Fibroblast of villous mesenchyme (primary cell): ENCODE data around the gene PTH1R. TPM values are rescaled to one million over a fixed set of nuclear protein-coding genes. Genes with fewer than 3 reads are reported as not detected.
A peak's percentile ranks its signal among the peaks of the same experiment; 100 is the strongest.
"Not testable (repeated sequence)": the region's sequence is repeated elsewhere in the genome, so short reads cannot be mapped to it uniquely, and the experiment has no call there.

ENCODE experiments used
- DNase-seq: peaks from one replicate; pipeline ENCODE4 v3.0.0-alpha.2; 2010; ENCODE audit warnings: low read depth
- H3K4me3 ChIP-seq: 2 replicates; pipeline ENCODE4 v1.5.1; 2011; ENCODE audit warnings: low read depth, mild to moderate bottlenecking, low read length
- total RNA-seq: library from RNA; depleted of rRNA; stranded (reverse); fragments of >200 nt; gene quantifications from 2 replicates; pipeline ENCODE4 v1.2.3, GENCODE V29; 2012
- TF ChIP-seq, protein P1 (sequence below): IDR thresholded peaks from 2 replicates; pipeline ENCODE4 v1.5.1; 2012; ENCODE audit warnings: low read depth, mild to moderate bottlenecking, low read length; ENCODE audit not compliant: insufficient read depth

The PTH1R gene
- total RNA-seq, 1 donor = 2.6 TPM

DNA sequence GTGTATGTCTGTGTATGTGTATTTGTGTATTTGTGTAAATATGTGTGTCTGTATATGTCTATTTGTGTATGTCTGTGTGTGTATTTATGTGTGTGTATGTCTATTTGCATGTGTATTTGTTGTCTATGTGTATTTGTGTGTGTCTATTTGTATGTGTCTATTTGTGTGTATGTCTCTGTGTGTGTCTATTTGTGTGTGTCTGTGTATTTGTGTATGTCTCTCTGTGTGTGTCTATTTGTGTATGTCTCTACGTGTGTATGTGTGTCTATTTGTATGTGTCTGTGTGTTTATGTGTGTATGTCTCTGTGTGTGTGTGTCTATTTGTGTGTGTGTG is 30.4 kb downstream of the PTH1R start:
- H3K4me3 ChIP-seq = no peak overlapping the region
- DNase-seq = no peak
- TF ChIP-seq, protein P1, sequence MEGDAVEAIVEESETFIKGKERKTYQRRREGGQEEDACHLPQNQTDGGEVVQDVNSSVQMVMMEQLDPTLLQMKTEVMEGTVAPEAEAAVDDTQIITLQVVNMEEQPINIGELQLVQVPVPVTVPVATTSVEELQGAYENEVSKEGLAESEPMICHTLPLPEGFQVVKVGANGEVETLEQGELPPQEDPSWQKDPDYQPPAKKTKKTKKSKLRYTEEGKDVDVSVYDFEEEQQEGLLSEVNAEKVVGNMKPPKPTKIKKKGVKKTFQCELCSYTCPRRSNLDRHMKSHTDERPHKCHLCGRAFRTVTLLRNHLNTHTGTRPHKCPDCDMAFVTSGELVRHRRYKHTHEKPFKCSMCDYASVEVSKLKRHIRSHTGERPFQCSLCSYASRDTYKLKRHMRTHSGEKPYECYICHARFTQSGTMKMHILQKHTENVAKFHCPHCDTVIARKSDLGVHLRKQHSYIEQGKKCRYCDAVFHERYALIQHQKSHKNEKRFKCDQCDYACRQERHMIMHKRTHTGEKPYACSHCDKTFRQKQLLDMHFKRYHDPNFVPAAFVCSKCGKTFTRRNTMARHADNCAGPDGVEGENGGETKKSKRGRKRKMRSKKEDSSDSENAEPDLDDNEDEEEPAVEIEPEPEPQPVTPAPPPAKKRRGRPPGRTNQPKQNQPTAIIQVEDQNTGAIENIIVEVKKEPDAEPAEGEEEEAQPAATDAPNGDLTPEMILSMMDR = no peak

DNA sequence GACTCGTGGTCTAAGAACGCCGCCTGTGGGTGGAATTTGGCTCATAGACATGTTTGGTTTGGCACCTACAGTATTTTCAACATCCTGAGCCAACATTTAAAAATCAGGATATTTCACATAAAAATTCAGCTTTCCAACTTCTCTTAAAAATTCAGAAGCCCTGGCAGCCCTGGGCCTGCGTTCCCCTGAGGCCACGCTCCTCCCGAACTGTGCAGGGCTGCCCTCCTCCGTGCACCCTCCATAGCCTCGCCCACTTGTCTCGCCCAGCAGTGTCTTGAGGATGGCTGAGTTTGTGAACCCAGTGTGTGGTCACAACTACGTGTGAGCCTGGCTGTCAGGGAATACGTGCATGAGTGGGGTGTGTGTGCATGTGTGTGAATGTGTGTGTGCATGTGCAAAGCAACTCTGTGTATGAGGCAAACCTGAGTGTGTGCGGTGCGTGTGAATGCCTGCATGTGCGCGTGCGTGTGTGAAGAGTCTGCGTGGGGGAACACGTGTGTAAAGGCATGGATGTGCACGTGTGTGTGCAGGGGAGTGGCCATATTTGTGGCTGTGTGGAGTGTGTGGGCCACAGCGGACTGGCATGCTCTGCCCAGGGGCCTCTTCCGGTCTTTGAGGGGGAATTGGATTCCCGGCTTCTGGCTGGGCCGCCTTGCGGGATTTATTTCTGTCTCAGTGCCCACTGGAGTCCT is 30.9 kb downstream of the PTH1R start:
- TF ChIP-seq, protein P1 = peak; percentile 25
- H3K4me3 ChIP-seq = no peak overlapping the region
- DNase-seq = peak; percentile 41

DNA sequence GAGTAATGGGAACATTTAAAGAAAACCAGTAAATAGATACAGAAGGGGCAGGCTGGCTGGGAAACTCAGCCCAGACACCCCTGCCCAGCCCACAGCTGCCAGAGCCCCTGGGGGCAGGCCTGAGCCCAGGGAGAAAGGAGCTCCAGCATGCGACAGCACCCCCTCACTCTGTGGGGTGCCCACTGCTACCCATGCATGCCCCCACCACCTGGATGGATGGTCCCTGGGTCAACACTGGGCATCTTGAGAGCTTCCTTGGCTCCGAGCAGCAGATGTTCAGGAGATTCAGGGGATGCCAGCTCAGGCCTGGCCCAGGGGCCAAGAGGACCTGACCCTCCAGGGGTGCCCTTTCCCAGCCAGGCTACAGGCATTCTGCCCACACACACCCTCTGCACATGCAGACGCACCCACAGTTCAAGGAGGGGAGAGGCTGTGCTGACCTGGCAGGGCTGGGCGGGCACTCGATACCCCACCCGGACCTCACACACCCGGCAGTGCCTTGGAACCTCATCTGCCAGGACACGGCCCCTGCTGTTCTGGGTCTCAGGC is 31.5 kb downstream of the PTH1R start:
- no peak for DNase-seq
- TF ChIP-seq, protein P1 = no peak

DNA sequence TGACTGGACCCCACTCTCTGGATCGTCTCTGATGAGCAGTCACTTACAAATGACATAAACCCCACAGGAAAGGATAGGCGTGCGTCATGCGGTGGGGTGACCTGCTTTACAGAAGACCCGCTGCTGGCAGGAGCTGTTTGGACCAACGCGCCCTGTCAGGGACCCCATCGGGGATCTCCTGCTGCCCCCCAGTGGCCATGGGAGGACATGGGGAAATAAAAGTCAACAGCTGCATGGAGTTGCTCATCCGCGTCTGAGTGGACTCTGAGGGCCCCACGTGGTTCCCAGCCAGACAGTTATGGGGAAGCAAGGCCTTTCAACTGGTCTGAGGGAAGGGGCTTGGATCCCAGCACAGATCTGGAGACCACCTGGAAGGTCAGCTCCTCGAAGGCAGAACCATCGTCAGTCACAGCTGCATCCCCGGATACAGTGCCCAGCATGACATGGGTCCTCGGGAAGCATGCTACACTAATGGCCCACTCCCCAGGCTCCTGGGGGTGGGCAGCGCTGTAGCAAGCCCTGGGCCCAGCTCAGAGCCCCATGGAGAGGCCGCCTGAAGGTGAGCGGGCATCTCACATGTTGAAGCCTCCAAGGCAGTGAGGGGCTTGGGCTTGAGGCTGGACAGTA is 32.1 kb downstream of the PTH1R start:
- DNase-seq = peak; percentile 84
- H3K4me3 ChIP-seq = no peak overlapping the region
- TF ChIP-seq, protein P1 = peak; percentile 91

More for the DNA sequence above, 31.5 kb downstream of the PTH1R start:
- no peak overlapping the region for H3K4me3 ChIP-seq

DNA sequence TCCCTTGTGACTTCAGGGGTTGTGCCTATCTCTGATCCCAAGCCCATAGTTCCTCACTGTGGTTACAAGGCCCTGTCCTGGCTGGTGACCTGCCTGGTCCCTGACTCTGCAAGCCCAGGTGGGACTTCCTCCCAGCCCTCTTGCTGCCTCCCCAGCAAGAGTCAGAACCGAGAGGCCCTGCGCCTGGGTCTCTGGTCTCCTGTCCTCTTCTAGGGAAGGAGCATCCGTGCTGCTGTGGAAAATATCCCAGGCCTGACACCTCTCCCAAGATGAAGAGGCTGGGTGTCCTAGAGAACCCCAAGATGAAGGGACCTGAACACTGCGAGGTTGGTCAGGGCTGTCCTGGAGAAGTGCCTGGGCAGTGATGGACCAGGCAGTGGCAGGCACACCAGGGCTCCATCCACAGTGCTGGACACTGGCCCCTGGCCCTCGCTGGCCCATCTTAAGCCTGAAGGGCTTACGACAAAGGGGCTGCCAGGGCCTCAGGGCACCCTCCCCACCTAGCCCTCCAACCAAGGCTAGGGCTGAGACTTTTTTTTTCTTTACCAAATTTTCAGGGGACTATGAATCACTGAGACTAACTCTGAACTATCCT is 32.7 kb downstream of the PTH1R start:
- no peak overlapping the region for H3K4me3 ChIP-seq
- TF ChIP-seq, protein P1 = no peak
- DNase-seq = no peak

DNA sequence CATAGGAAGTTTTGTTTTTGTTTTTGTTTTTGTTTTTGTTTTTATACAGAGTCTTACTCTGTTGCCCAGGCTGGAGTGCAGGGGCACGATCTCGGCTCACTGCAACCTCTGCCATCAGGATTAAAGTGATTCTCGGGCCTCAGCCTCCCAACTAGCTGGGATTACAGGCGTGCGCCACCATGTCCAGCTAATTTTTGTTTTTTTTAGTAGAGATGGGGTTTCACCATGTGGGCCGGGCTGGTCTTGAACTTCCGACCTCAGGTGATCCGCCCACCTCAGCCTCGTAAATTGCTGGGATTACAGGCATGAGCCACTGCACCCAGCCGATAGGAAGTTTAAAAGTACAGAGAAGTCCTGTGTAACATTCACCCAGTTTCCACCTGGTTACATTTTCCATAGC is 33.4 kb downstream of the PTH1R start:
- DNase-seq = not testable (repeated sequence)

DNA sequence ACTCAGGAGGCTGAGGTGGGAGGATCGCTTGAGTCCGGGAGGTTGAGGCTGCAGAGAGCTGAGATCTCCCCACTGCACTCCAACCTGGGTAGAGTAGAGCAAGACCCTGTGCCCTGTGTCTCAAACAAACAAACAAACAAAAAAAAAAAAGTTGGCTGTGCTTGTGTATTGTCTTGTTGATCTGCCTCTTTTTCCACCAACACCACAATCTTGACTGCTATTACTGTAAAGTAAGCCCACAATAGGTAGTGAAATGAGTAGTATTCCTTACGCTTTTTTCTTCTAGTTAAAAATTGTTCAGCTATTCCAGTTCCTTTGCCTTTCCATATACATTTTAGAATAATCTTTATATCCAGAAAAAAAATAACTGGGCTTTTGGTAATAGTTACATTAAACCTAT is 35.5 kb downstream of the PTH1R start:
- TF ChIP-seq, protein P1 = no peak
- no peak overlapping the region for H3K4me3 ChIP-seq
- no peak for DNase-seq

More for the DNA sequence above, 33.4 kb downstream of the PTH1R start:
- H3K4me3 ChIP-seq = not testable (repeated sequence)
